Muscle of arm (tissue), 12 donors: ENCODE results near the gene SPAG17. TPM values are rescaled to one million over a fixed set of nuclear protein-coding genes. Genes with fewer than 3 reads are reported as not detected.

Experiments
- DNase-seq: peaks from one replicate; pipeline ENCODE4 v3.0.0-alpha.2; 2013
- polyA plus RNA-seq, 12 donors: library from polyadenylated mRNA; unstranded; fragments of 120-200 nt; gene quantifications; one replicate each; pipeline ENCODE4 v1.2.1, GENCODE V29; 2013; ENCODE audit not compliant: insufficient read length in 12 of 12

SPAG17 gene
- polyA plus RNA-seq, 12 donors: 2.1 to 6.2 (median 3.3) TPM; not detected in 2

GRCh38 chr1:118077331-118078045 lies 107.5 kb downstream of the SPAG17 start:
- DNase-seq: peak; percentile 68

DNA sequence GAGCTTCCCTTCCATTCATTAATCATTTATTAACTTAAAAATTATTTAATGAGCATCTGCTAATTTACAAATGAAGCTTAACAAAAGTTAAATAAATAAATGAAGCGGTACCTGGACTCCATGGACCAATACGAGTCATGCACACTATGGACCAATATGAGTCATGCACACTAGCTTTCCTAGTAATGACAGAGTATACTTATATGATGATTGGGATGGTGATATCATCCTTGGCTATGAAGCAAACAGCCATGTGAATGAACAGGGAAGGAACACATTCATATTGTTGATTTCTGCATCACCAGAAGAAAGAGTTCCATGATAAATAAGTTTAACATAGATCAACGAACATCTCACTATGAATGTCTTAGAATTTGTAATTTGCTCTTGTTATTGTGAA lies 109.9 kb downstream of the SPAG17 start:
- no peak for DNase-seq

- peak; percentile 78 for DNase-seq
Measured at GRCh38 chr1:118073648-118074435, 111.2 kb downstream of the SPAG17 start.

DNA sequence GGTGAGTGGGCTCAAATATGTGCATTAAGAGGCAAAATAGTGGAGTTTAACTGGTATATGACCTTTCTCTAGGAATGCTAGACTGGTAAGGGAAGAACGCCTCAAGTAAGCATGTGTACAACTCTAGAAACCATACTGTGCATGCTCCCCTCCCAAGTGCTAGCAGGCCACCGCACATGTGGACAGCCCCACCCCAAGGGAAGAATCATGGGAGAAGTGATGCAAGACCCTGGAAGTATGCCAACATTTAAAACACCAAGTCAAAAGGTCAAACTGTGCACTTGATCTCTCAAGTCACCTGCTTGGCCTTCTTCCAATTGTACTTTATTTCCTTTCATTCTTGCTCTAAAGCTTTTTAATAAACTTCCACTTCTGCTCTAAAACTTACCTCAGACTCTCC lies 135.0 kb downstream of the SPAG17 start:
- no peak for DNase-seq

DNA sequence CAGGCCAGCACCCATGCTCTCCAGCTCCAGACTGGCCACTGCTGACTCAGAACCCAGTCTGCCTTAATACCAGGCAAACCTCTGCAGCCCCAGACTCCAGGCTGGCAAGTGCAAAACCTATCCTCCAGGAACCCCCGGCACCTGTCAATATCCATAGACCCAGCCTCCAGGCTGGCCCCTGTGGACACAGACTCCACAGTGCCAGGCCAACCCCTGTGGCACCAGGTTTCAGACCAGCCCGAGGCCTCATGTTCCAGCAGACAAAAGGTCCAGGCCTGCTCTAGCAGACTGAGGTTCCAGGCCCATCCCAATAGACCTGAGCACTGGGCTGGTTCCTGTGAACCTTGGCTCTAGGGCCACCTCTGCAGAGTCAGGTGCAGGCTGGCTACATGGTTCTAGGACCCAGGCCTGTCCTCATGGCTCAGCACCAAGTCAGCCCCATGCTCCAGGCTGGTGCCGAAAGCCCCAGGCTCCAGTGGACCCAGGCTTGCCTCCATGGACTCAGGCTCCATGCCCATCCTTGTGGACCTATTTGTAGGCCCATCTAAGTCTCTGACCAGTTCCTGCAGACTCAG lies 137.3 kb downstream of the SPAG17 start:
- DNase-seq: no peak

- DNase-seq: no peak
Measured at GRCh38 chr1:118047006-118047649, 137.9 kb downstream of the SPAG17 start.

DNA sequence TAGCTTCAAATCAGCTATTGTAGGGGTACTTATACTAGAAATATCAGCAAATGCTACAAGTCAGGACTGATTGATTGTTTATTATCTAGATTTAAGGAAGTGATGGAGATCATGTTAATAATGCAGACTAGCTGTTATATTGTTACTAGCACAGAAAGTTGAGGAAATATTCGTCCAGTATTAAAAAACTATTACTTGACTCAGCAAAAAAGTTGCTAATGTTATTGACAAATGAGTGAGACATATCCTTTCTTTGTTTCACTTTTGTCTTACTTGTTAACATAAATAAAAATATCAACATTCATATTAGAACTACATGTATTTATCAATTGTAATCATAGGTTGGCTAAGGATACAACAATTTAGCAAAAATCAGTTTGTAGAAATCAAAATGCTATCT lies 141.4 kb downstream of the SPAG17 start:
- DNase-seq: no peak

DNA sequence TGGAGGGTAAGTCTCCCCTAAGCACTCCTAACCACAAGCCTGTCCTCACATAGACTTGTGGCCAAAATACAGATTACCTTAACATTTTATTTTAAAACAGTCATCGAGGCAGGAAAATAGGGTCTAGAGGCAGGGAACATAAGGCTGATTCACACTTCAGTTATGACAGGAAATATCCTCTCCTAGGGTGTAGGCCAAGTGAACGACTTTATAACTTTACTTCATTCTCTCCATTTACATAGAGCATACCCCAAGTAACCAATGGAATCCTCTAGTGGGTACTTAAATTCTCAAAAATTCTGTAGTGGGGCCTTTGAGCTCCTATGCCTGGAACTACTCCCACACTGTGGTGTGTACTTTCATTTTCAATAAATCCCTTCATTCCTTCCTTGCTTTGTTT lies 142.5 kb downstream of the SPAG17 start:
- DNase-seq: no peak

DNA sequence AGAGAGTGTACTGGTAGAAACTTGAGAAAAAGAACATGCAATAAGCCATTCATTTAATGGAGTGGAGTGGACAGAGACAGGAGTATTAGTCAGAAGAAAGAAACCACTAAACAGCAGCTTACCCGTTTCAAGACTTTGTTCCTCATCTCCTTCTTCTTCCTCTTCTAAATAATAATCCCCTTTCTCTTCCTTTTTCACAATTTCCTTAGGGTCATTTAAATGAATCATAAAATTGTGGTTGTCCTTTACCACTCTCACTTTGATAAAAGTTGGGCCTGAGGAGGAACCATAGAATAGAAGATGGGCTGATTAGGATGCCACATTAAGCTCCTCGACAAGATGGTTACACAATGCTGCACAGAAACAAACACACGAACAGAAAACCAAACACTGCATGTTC lies 145.9 kb downstream of the SPAG17 start:
- DNase-seq: no peak

- no peak for DNase-seq
Measured at GRCh38 chr1:118032883-118033282, 152.1 kb downstream of the SPAG17 start.

DNA sequence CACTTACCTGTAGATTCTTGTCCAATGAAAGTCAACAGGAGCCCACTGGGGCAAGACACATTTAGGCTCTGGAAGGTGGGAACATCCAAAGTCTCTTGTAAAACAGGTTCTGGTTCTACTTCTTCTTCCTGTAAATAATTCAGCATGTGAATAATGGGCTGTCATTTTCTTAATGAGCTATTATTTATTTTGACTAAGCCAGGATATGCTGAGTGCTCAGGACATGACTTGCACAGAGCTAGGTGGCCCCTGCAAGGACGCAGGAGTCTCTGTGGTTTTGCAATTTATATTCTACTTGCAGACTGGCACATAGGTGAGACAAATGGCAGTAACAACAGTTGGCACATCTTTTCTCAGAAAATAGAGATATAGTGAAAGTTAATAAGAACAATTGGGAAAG lies 156.8 kb downstream of the SPAG17 start:
- DNase-seq: no peak

DNA sequence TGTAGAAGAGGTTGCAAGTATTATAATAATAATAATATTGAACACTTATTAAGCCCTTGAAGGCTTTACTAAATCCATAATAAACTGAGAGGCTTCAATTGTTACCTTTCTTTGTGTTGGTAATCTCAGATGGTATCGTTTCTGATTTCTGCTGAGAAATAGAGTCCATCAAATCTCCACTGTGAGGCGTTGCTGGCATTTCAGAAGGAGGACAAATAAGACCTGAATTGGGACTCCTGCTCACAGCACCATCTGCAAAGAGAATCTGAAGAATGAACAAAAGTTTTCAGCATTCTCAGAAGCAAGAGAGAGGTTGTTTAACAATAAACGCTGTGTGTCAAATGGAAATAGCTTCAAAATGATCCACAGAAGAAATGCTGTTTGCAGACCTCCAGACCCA lies 161.8 kb downstream of the SPAG17 start:
- no peak for DNase-seq

DNA sequence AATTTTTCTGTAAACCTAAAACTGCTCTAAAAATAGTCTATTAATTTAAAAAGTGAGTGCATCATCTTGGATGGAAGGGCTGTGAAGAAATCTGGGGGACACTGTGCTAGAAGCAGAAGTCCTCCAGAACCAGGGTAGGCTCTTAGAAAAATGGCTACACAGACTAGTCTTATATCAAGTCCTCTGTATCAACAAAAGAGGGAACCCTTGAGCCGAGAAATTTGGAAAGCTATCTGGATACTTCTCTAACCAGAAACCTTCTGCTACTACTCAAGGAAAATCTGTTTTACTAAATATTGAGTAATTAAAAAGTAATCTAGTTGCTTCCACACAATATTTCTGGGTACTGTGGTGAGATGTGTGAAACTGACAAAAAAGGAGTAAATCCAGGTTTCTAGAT lies 163.4 kb downstream of the SPAG17 start:
- peak; percentile 10 for DNase-seq

DNA sequence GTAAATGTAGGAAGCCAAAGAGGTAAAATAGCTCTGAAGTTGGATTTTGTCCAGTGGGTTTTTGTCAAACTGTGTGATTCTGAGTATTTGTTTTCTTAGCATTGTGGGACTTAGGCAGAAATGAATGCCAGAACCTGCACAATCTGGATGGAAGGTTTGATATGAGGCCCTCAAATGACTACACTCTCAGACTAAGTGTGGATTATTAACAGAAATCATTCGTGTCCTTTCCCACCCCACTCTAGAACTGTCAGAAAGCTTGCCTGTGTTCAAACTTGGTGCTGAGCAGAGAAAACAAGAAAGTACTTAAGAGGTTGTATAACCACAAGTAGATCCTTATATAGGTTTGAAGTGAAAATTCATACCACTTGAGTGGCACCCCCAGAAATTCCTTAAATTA lies 167.0 kb downstream of the SPAG17 start:
- no peak for DNase-seq

DNA sequence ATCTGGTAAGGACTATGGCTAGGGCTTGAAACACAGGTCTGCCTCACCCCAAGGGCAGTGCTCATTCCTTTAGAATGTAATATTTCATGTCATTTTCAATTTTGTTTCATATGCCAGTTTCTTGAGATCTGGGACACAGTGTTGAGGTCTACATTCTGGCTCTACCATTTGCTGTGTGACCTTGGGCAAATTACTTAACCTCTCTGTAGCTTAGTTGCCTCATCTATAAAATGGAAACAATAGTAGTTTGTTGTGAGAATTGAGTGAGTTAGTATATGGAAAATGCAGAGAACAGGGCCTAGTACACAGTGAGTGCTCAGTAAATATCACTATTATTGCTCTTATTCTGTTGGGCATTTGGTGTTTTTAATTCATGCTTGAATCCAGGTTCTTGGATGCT lies 171.1 kb downstream of the SPAG17 start:
- DNase-seq: no peak

- no peak for DNase-seq
Measured at GRCh38 chr1:118013336-118013735, 171.7 kb downstream of the SPAG17 start.

- no peak for DNase-seq
Measured at GRCh38 chr1:118012515-118013124, 172.4 kb downstream of the SPAG17 start.

GRCh38 chr1:118008011-118008410 lies 177.0 kb downstream of the SPAG17 start:
- DNase-seq: no peak

GRCh38 chr1:118007391-118007790 lies 177.6 kb downstream of the SPAG17 start:
- no peak for DNase-seq

- DNase-seq: no peak
Measured at GRCh38 chr1:118004312-118004711, 180.7 kb downstream of the SPAG17 start.

- no peak for DNase-seq
Measured at GRCh38 chr1:117985973-117986372, 199.1 kb downstream of the SPAG17 start.

- no peak for DNase-seq
Measured at GRCh38 chr1:117985239-117985638, 199.8 kb downstream of the SPAG17 start.
